ENCODE data around the gene SSR3. TPM values are rescaled to one million over a fixed set of nuclear protein-coding genes. Genes with fewer than 3 reads are reported as not detected.
A peak's percentile ranks its signal among the peaks of the same experiment; 100 is the strongest.

Gene SSR3
- total RNA-seq, 4 donors from 2014 or later: 50.9 to 91.5 (median 65.3) TPM

GRCh38 chr3:156518726-156519125 lies 36.2 kb downstream of the SSR3 start:
- H3K9me3 ChIP-seq: no peaks in the 10 kb centered on the region
- H3K36me3 ChIP-seq: peaks cover 0 to 2% of the 10 kb centered on the region in 2 donors
- no peak overlapping the region for H3K27ac ChIP-seq
- H3K4me3 ChIP-seq: no peak overlapping the region
- ATAC-seq (peak; percentile 65 to 84), DNase-seq (peak; percentile 7 to 44)
- H3K27me3 ChIP-seq: no peaks in the 10 kb centered on the region
- intact Hi-C loops (cut with DNase I; ENCODE audit: low total_unique reads): no loop called here
- no peaks in the 10 kb centered on the region for H3K4me1 ChIP-seq
- TF ChIP-seq POLR2A (IDR thresholded peaks at IDR 0.05) (no peak), CTCF (IDR thresholded peaks at IDR 0.05 in 4 of 5, conservative IDR thresholded peaks at IDR 0.05 in 1 of 5) (no peak)
- in situ Hi-C loops (cut with MboI; ENCODE audit: low sequenced_read_pairs in 4 of 4): no loop called here

GRCh38 chr3:156516961-156517360 lies 38.0 kb downstream of the SSR3 start:
- Histone ChIP-seq H3K4me1 (no peaks in the 10 kb centered on the region), H3K4me3 (no peak overlapping the region), H3K27me3 (no peaks in the 10 kb centered on the region), H3K36me3 (no peaks in the 10 kb centered on the region), H3K27ac (peak overlapping the region in 1 of 4 donors; percentile 0), H3K9me3 (no peaks in the 10 kb centered on the region)
- peak in 1 of 2 donors; percentile 52 for ATAC-seq
- no peak for DNase-seq
- in situ Hi-C loops (cut with MboI; ENCODE audit: low sequenced_read_pairs in 4 of 4): no loop called here
- no peak for TF ChIP-seq CTCF (IDR thresholded peaks at IDR 0.05 in 4 of 5, conservative IDR thresholded peaks at IDR 0.05 in 1 of 5)
- no peak for TF ChIP-seq POLR2A (IDR thresholded peaks at IDR 0.05)
- intact Hi-C loops (cut with DNase I; ENCODE audit: low total_unique reads): no loop called here

- Histone ChIP-seq H3K36me3 (no peaks in the 10 kb centered on the region), H3K27ac (no peak overlapping the region), H3K4me3 (no peak overlapping the region), H3K27me3 (no peaks in the 10 kb centered on the region), H3K4me1 (no peaks in the 10 kb centered on the region), H3K9me3 (no peaks in the 10 kb centered on the region)
- in situ Hi-C loops (cut with MboI; ENCODE audit: low sequenced_read_pairs in 4 of 4) (no loop called here), intact Hi-C loops (cut with DNase I; ENCODE audit: low total_unique reads) (no loop called here)
- DNase-seq (peak; percentile 4 to 17), ATAC-seq (no peak)
- no peak for TF ChIP-seq CTCF (IDR thresholded peaks at IDR 0.05 in 4 of 5, conservative IDR thresholded peaks at IDR 0.05 in 1 of 5)
- TF ChIP-seq POLR2A (IDR thresholded peaks at IDR 0.05): no peak
Observed at GRCh38 chr3:156516284-156516683, 38.6 kb downstream of the SSR3 start.

GRCh38 chr3:156513619-156514018 lies 41.3 kb downstream of the SSR3 start:
- intact Hi-C loops (cut with DNase I; ENCODE audit: low total_unique reads): no loop called here
- ATAC-seq: no peak

More at GRCh38 chr3:156513619-156514018, 41.3 kb downstream of the SSR3 start:
- Histone ChIP-seq H3K27ac (no peak overlapping the region), H3K36me3 (no peaks in the 10 kb centered on the region), H3K4me1 (no peaks in the 10 kb centered on the region), H3K4me3 (no peak overlapping the region), H3K27me3 (no peaks in the 10 kb centered on the region), H3K9me3 (no peaks in the 10 kb centered on the region)
- in situ Hi-C loops (cut with MboI; ENCODE audit: low sequenced_read_pairs in 4 of 4): no loop called here
- TF ChIP-seq POLR2A (IDR thresholded peaks at IDR 0.05) (no peak), CTCF (IDR thresholded peaks at IDR 0.05 in 4 of 5, conservative IDR thresholded peaks at IDR 0.05 in 1 of 5) (no peak)
- no peak for DNase-seq
